HUES48 (cell line): Measurements from ENCODE around the gene RGPD3.
"Not testable (repeated sequence)": the region's sequence is repeated elsewhere in the genome, so short reads cannot be mapped to it uniquely, and the experiment has no call there.

Experiments used
- H3K27ac ChIP-seq: one replicate; pipeline ENCODE4 v1.7.0; 2013; ENCODE audit warnings: low read depth, low read length, inconsistent platforms
- H3K27me3 ChIP-seq: 2 replicates; pipeline ENCODE4 v1.6.1; 2013; ENCODE audit warnings: mild to moderate bottlenecking, low read length; ENCODE audit not compliant: control insufficient read depth, insufficient read depth
- H3K36me3 ChIP-seq: 2 replicates; pipeline ENCODE4 v1.6.1; 2013; ENCODE audit warnings: low read length; ENCODE audit not compliant: control insufficient read depth, insufficient read depth
- H3K4me1 ChIP-seq: 2 replicates; pipeline ENCODE4 v1.6.1; 2013; ENCODE audit warnings: mild to moderate bottlenecking, low read length; ENCODE audit not compliant: control insufficient read depth, insufficient read depth
- H3K4me3 ChIP-seq: 2 replicates; pipeline ENCODE4 v1.5.1; 2013; ENCODE audit warnings: mild to moderate bottlenecking, low read depth, low read length
- H3K9ac ChIP-seq: 2 replicates; pipeline ENCODE4 v1.6.1; 2013; ENCODE audit warnings: mild to moderate bottlenecking, low read depth, low read length, moderate library complexity
- H3K9me3 ChIP-seq: 2 replicates; pipeline ENCODE4 v1.6.1; 2013; ENCODE audit warnings: low read length; ENCODE audit not compliant: control insufficient read depth, insufficient read depth

The RGPD3 gene

DNA sequence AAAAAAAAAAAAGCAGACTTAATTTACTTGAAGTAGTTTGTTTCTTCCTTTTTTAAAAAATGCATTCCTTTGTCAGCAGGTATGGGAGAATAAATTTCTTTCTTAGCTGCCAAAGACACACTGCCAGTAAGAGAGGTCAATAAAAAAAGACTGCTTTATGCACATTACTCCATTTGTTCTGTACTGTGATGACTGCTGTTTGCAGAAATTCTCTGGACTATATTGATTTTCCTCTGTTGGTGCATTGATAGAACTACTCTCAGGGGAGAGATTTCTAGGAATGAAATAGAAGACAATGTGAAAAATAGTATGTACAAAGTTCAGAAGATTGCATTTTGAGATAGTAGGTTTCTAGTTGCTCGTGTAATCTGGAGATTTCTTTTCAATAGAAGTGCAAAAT lies 11.3 kb upstream of the RGPD3 start:
- H3K36me3 ChIP-seq, H3K27me3 ChIP-seq: not testable (repeated sequence)

DNA sequence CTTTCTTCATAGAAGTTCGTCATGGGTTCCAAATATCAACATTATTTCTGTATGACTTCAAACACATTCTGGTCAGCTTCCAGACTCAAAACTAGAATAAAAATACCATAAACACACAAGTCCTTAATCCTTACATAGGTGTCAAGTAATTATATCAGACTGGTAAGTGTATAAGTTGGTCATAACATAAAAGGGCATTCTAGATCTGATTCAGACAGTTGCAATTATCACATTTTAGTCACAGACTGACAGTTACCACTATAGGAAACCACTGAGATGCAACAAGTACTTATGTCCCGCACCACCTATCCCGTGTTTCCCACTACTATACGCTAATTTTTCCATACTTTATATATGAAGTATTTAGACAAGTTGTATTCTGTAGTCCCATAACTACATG lies 9.4 kb upstream of the RGPD3 start:
- not testable (repeated sequence) for H3K4me1 ChIP-seq, H3K9me3 ChIP-seq, H3K36me3 ChIP-seq, H3K27me3 ChIP-seq, H3K27ac ChIP-seq, H3K9ac ChIP-seq, H3K4me3 ChIP-seq

More for the DNA sequence above, 11.3 kb upstream of the RGPD3 start:
- H3K27ac ChIP-seq, H3K4me1 ChIP-seq, H3K9me3 ChIP-seq, H3K4me3 ChIP-seq, H3K9ac ChIP-seq: not testable (repeated sequence)

DNA sequence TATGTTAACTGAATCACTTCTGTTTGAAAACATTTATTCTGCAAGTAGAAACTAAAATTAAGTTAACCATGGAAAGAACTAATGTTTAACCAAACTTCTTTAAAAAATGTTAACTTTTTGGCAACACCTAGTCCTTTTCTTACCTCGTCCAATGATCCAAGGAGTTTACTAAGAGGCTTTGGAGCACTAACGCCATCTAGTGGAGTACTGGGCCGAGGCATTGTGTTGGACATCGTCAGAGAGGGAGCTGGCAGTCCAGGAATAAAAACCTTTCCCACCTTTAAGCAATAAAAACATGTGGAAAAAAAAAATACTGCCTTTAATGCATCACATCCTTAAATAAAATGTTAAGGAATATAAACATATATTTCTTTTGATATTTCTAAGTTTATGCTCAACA lies 2.4 kb upstream of the RGPD3 start:
- not testable (repeated sequence) for H3K4me1 ChIP-seq, H3K4me3 ChIP-seq, H3K9me3 ChIP-seq, H3K36me3 ChIP-seq, H3K9ac ChIP-seq, H3K27me3 ChIP-seq, H3K27ac ChIP-seq

DNA sequence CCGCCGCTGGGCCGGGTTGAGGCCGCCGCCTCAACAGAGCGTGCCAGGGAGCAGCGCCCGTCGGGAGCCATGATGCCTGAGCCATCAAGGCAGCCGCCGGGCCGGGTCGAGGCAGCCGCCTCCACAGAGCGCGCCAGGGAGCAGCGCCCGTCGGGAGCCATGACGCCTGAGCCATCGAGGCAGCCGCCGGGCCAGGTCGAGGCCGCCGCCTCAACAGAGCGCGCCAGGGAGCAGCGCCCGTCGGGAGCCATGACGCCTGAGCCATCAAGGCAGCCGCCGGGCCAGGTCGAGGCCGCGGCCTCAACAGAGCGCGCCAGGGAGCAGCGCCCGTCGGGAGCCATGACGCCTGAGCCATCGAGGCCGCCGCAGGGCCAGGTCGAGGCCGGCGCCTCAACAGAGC lies 697 bp downstream of the RGPD3 start:
- H3K27me3 ChIP-seq, H3K4me1 ChIP-seq, H3K9ac ChIP-seq, H3K4me3 ChIP-seq, H3K27ac ChIP-seq, H3K36me3 ChIP-seq, H3K9me3 ChIP-seq: not testable (repeated sequence)

DNA sequence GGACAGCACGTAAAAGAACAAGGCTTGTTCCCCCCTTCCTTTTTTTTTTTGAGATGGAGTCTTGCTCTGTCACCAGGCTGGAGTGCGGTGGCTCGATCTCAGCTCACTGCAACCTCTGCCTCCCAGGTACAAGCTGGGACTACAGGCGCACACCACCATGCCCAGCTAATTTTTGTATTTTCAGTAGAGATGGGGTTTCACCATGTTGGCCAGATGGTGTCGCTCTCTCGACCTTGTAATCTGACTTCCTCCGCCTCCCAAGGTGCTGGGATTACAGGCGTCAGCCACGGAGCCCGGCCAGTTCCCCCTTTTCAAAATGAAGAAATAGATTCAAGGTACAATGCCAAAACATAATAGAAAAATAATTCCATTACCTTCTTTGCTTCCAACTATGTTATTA lies 6.3 kb downstream of the RGPD3 start:
- not testable (repeated sequence) for H3K27ac ChIP-seq, H3K9me3 ChIP-seq, H3K36me3 ChIP-seq, H3K9ac ChIP-seq, H3K27me3 ChIP-seq, H3K4me3 ChIP-seq, H3K4me1 ChIP-seq

DNA sequence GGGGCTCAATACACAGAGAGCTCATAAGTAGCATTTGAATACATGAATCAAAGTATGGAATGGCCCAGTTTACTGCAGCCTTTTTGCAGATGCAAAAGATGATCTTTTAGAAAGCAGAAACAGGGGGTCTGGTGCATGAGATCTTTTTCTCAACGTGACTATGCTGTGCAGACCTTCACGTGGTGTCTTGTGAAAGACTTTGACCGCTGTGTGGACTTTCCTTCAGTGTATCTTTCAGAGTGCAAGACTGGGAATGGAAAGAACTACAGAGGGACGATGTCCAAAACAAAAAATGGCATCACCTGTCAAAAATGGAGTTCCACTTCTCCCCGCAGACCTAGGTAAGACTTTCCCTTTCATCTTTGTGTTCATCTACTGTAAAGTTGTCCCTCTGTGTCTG lies 77.5 kb downstream of the RGPD3 start:
- H3K27ac ChIP-seq, H3K4me3 ChIP-seq: not testable (repeated sequence)

DNA sequence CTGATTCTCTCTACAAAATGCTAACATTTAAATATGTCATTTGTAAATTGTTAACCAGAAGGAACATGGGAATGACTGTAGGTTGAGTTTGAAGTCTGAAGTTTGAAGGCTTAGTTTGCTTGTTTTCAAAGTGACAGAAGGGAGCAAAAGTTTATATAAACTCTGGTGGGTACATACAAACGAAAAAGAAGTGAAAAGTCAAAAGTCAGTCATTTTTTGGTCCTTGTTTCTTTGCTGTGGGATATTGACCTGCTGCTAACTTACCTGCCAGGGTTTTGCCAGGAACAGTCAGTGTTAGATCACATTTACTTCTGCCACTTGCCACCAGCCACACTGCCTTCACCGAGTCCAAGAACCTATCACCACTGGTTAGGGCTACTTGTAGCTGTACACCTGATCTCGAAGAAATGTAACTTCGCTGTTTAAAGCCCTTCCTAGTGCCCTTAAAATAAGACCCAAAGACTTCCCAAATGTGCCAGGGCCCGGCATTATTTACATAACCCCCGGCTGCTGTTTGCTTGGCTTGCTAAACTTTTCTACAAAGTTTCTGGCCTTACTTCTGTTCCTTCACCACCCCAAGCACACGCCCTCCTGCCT lies 79.3 kb downstream of the RGPD3 start:
- not testable (repeated sequence) for H3K36me3 ChIP-seq, H3K27ac ChIP-seq, H3K9me3 ChIP-seq, H3K9ac ChIP-seq, H3K27me3 ChIP-seq, H3K4me1 ChIP-seq, H3K4me3 ChIP-seq

More for the DNA sequence above, 77.5 kb downstream of the RGPD3 start:
- not testable (repeated sequence) for H3K4me1 ChIP-seq, H3K27me3 ChIP-seq, H3K36me3 ChIP-seq, H3K9me3 ChIP-seq, H3K9ac ChIP-seq

DNA sequence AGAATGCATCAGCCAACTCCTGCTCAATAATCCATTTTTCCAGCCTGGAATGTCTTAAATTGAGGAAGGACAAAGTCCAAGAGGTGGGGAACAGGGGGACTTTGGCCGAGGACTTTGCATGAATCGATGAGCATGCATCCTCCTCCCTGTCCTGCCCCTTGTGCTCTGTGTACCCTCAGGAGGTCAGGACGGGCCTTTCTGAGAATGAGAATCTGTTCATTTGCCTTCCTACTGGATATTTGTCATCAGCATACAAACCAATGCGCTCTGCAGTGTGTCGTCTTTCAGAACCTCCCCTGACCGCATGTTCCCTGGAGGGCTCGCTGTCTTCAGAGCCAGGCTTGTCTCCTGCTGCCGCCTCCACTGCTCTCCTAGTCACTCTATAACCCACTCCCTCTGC lies 83.7 kb downstream of the RGPD3 start:
- H3K27ac ChIP-seq, H3K4me1 ChIP-seq, H3K27me3 ChIP-seq, H3K4me3 ChIP-seq, H3K9ac ChIP-seq, H3K36me3 ChIP-seq, H3K9me3 ChIP-seq: not testable (repeated sequence)

DNA sequence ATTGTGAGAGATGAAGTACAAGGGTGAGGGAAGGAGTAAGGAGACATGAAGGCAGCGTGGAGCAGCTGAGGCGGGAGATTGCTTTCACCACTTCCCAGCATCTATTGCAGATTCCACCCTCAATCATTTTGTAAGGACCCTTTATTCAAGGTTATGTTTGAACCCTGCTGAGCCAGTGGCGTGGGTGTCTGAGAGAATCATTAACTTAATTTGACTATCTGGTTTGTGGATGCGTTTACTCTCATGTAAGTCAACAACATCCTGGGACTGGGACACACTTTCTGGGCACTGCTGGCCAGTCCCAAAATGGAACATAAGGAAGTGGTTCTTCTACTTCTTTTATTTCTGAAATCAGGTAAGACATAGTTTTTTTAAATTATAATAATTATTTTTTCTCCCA lies 86.3 kb downstream of the RGPD3 start:
- not testable (repeated sequence) for H3K4me1 ChIP-seq, H3K36me3 ChIP-seq, H3K4me3 ChIP-seq, H3K27me3 ChIP-seq, H3K9ac ChIP-seq, H3K27ac ChIP-seq, H3K9me3 ChIP-seq

DNA sequence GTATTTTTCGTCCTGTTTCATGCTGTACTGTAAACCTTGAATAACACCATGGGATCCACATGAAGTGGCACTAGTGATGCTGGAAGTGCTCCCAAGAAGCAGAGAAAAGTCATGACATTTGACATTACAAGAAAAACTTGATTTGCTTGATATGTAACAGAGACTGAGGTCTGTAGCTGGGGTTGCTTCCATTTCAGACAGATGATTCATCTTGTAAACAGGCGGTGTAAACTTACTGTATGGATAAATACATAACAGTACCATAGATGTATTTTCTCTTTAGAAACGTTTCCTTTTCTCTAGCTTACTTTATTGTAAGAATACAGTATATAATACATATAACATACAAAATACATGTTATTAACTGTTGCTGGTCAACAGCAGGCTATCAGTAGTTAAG lies 88.6 kb downstream of the RGPD3 start:
- H3K27ac ChIP-seq, H3K27me3 ChIP-seq, H3K4me1 ChIP-seq, H3K4me3 ChIP-seq, H3K9me3 ChIP-seq, H3K9ac ChIP-seq, H3K36me3 ChIP-seq: not testable (repeated sequence)

DNA sequence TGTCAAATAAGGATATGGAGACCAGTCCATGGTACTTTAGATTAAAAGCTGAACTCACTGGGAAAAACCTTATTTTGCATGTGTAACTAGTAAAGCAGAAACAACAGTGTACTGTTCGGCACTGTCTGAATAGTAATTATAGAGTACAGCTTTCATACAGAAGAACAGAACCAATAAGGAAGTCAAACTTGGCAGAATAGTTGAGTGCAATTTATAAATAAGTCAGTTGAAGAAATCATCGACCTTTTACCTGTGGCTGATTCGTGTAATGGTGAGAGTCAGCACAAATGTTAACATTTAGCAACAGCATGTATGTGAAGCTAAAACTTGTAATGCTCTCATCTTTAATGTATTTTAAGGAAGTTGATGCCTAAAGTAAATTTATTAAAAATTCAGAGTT lies 99.0 kb downstream of the RGPD3 start:
- not testable (repeated sequence) for H3K9ac ChIP-seq, H3K4me1 ChIP-seq, H3K4me3 ChIP-seq, H3K9me3 ChIP-seq, H3K27me3 ChIP-seq, H3K27ac ChIP-seq, H3K36me3 ChIP-seq

DNA sequence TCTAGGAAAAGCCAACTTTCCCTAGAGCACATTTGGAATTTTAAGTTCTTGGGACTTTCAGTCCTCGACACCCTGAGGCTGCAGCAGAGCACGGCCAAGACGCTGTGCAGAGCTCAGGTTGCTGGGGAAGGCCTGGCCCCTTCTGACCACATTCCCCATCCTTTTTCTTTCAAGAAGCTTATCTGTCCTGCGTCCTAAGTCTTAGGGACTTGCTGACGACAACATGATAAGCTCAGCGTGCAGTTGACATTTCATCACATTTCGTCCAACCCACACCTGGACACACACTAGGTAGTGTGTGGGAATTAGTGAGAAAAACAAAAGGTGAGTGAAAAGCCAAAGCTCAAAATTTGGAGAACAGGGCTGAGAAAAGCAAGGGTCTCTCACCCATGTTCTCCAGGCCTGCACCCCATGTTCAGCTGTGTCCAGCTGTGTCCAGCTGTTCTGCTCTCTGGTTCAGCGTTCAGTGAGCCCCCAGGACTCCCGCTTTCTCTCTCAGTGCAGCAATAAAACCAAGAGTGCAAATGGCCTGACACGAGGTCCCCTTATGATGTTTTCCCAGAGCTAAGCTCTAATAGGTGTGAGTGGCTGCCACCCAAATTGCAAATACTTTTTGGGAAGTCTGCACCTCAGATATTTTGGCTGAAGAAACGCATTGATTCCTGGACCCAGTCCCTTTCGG lies 101.9 kb downstream of the RGPD3 start:
- H3K9ac ChIP-seq, result no peak overlapping the region
- no peak overlapping the region for H3K27ac ChIP-seq
- H3K4me1 ChIP-seq, result no peaks in the 10 kb centered on the region
- H3K4me3 ChIP-seq, result no peak overlapping the region
- no peaks in the 10 kb centered on the region; the same call in 1 of the 2 replicates for H3K9me3 ChIP-seq
- H3K27me3 ChIP-seq, result no peaks in the 10 kb centered on the region
- no peaks in the 10 kb centered on the region for H3K36me3 ChIP-seq
